H1 (cell line): Measurements from ENCODE around the gene TRAPPC3. TPM values are rescaled to one million over a fixed set of nuclear protein-coding genes. Genes with fewer than 3 reads are reported as not detected.

Experiments used
- BACH1 ChIP-seq: IDR thresholded peaks from 2 replicates; pipeline ENCODE4 v1.6.1; 2012; ENCODE audit warnings: low read length, improper control_type of control experiment
- HDAC6 ChIP-seq: IDR thresholded peaks from one replicate; pipeline ENCODE4 v1.7.1; 2012; ENCODE audit warnings: low read depth, mild to moderate bottlenecking, inconsistent platforms, low read length, moderate library complexity
- POLR2AphosphoS5 ChIP-seq: IDR thresholded peaks from 2 replicates; pipeline ENCODE4 v1.6.1; 2011; ENCODE audit warnings: low read depth, low read length
- RAD21 ChIP-seq, 2 experiments: IDR thresholded peaks in 1 of 2; conservative IDR thresholded peaks in 1 of 2; 2 replicates each; pipeline ENCODE4 v1.6.1; 2011; ENCODE audit warnings: low read depth in 2 of 2, low read length in 2 of 2, improper control_type of control experiment in 1 of 2, inconsistent platforms in 1 of 2, mild to moderate bottlenecking in 1 of 2, moderate library complexity in 1 of 2
- RNF2 ChIP-seq: fragments of 200-900, 300-1000 bp; sonication (generic); IDR thresholded peaks from 2 replicates; pipeline ENCODE4 v1.7.1; 2016; ENCODE audit warnings: borderline replicate concordance, low read depth, mild to moderate bottlenecking, antibody characterized with exemption, low read length; ENCODE audit not compliant: poor library complexity, severe bottlenecking; ENCODE audit errors: missing control alignments
- SP2 ChIP-seq: IDR thresholded peaks from 2 replicates; pipeline ENCODE4 v1.6.1; 2012; ENCODE audit warnings: mild to moderate bottlenecking, low read length, inconsistent platforms
- TCF12 ChIP-seq: IDR thresholded peaks from 2 replicates; pipeline ENCODE4 v1.6.1; 2011; ENCODE audit warnings: low read depth, mild to moderate bottlenecking, low read length
- polyA plus RNA-seq, 7 experiments: library from polyadenylated mRNA; depleted of rRNA in 3 of 7; stranded (reverse) in 5 of 7; unstranded in 2 of 7; fragments of >200 nt in 5 of 7; fragments of 200-250 nt in 2 of 7; gene quantifications; 1 replicate in 5 of 7; 2 replicates in 1 of 7; 4 replicates in 1 of 7; pipeline versions ENCODE4 v1.2.1 to v1.2.3, GENCODE V29; 2011 to 2013; ENCODE audit warnings: missing spikeins in 2 of 7, mixed read lengths in 2 of 7
- total RNA-seq: library from RNA; stranded (reverse); fragmentation: NEBNext Ultra II Directional; extraction: Animal tissue kit (Norgen Biotek cat#: 25700); gene quantifications from 2 replicates; pipeline ENCODE4 v1.2.1, GENCODE V29; 2021
- TF ChIP-seq, protein P1 (sequence below): IDR thresholded peaks from 2 replicates; pipeline ENCODE4 v1.6.1; 2012; ENCODE audit warnings: inconsistent platforms
- TF ChIP-seq, protein P2 (sequence below): IDR thresholded peaks from 2 replicates; pipeline ENCODE4 v1.6.1; 2011; ENCODE audit warnings: low read depth, mild to moderate bottlenecking, low read length; ENCODE audit not compliant: insufficient read depth

Gene TRAPPC3
- total and polyA plus RNA-seq, 2 of the 8 experiments (the other 6 are each of a cell fraction or from before 2014, with no cell fraction given): 47.8 to 51.0 TPM

- TF ChIP-seq RAD21 (IDR thresholded peaks at IDR 0.05 in 1 of 2, conservative IDR thresholded peaks at IDR 0.05 in 1 of 2; ENCODE audit: low read depth in 2 of 2, low read length in 2 of 2) (peak; percentile 42 to 59), POLR2AphosphoS5 (no peak), RNF2 (no peak), TCF12 (no peak), HDAC6 (no peak), BACH1 (no peak), SP2 (no peak)
- TF ChIP-seq, protein P1, sequence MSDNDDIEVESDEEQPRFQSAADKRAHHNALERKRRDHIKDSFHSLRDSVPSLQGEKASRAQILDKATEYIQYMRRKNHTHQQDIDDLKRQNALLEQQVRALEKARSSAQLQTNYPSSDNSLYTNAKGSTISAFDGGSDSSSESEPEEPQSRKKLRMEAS: peak; percentile 94
- TF ChIP-seq, protein P2, sequence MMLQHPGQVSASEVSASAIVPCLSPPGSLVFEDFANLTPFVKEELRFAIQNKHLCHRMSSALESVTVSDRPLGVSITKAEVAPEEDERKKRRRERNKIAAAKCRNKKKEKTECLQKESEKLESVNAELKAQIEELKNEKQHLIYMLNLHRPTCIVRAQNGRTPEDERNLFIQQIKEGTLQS: 0 out of 2 replicates have a peak, but pooled peaks have one; percentile 12
These were observed 52.5 kb downstream of the TRAPPC3 start (continued) for GRCh38 chr1:36096500-36097432.
